GM12878 (cell line): ENCODE measurements around the gene SLC43A1. TPM values are rescaled to one million over a fixed set of nuclear protein-coding genes. Genes with fewer than 3 reads are reported as not detected.

Experiments used
- ATAC-seq: fragments of 200-7000 bp; cut with Tn5 transposase; 3 replicates; pipeline ENCODE4 v1.9.1; 2020; ENCODE audit warnings: mild to moderate bottlenecking, moderate library complexity
- BruUV-seq: library from RNA; stranded (reverse); fragments of 400-500 nt; replicated peaks from 2 replicates; lab custom pipeline; 2021; lab: Mats Ljungman, UMichigan
- CTCF ChIA-PET: fragments of 300-600 bp; sonication (Branson Sonifier 250); formaldehyde crosslinking; extraction: SDS; loops from one replicate; lab custom pipeline; 2021; ENCODE audit warnings: inconsistent platforms; lab: Yijun Ruan, JAX
- POLR2A ChIA-PET: fragments of 350-600 bp; formaldehyde crosslinking; extraction: SDS; loops from one replicate; lab custom pipeline; 2021; ENCODE audit warnings: inconsistent platforms; lab: Charles Lee
- RAD21 ChIA-PET: fragments of 300-600 bp; sonication (Branson Sonifier 250); formaldehyde crosslinking; loops from one replicate; lab custom pipeline; 2023; ENCODE audit warnings: antibody characterized with exemption; ENCODE audit not compliant: unreplicated experiment; lab: Charles Lee
- SMC1A ChIA-PET: fragments of 300-600 bp; sonication (Branson Sonifier 250); formaldehyde crosslinking; loops from one replicate; lab custom pipeline; 2023; ENCODE audit not compliant: unreplicated experiment, uncharacterized antibody; lab: Charles Lee
- DNase-seq: peaks from one replicate; pipeline ENCODE4 v3.0.0-alpha.2; 2011; ENCODE audit warnings: low read depth, low spot score
- FAIRE-seq: peaks from 3 replicates; lab custom pipeline; 2011; peaks lifted over from hg19 to GRCh38; lab: Jason Lieb, UNC
- H2AFZ ChIP-seq: 2 replicates; pipeline ENCODE4 v1.6.0; 2011; ENCODE audit warnings: low read depth, low read length, control low read depth; ENCODE audit not compliant: control insufficient read depth
- H3K27ac ChIP-seq: 2 replicates; pipeline ENCODE4 v1.5.1; 2011; ENCODE audit warnings: control low read depth; ENCODE audit not compliant: control insufficient read depth, insufficient read depth
- H3K27me3 ChIP-seq, 2 experiments: replicated peaks in 1 of 2; 2 replicates each; pipeline versions ENCODE4 v1.6.0 to v1.6.1; 2011; ENCODE audit warnings: low read length in 1 of 2; ENCODE audit not compliant: control insufficient read depth in 2 of 2, insufficient read depth in 2 of 2
- H3K36me3 ChIP-seq, 2 experiments: 2 replicates each; pipeline ENCODE4 v1.5.1; 2011; ENCODE audit warnings: low read length in 1 of 2; ENCODE audit not compliant: control insufficient read depth in 2 of 2, insufficient read depth in 2 of 2
- H3K4me1 ChIP-seq: 2 replicates; pipeline ENCODE4 v1.6.1; 2011; ENCODE audit warnings: mild to moderate bottlenecking, low read length, moderate library complexity, mixed read lengths; ENCODE audit not compliant: control insufficient read depth, insufficient read depth
- H3K4me2 ChIP-seq: 2 replicates; pipeline ENCODE4 v1.6.0; 2011; ENCODE audit warnings: control low read depth; ENCODE audit not compliant: control insufficient read depth, insufficient read depth
- H3K4me3 ChIP-seq: fragments of 200-600 bp; sonication (generic); 2 replicates; pipeline ENCODE4 v1.5.1; 2016
- H3K79me2 ChIP-seq: 2 replicates; pipeline ENCODE4 v1.6.0; 2011; ENCODE audit warnings: low read length; ENCODE audit not compliant: control insufficient read depth, insufficient read depth
- H3K9ac ChIP-seq: 2 replicates; pipeline ENCODE4 v1.8.0; 2011; ENCODE audit warnings: low read length, control low read depth, mixed read lengths; ENCODE audit not compliant: control insufficient read depth, insufficient read depth
- H3K9me3 ChIP-seq: replicated peaks from 3 replicates; pipeline ENCODE4 v1.5.1; 2011; ENCODE audit warnings: mild to moderate bottlenecking, low read length; ENCODE audit not compliant: control insufficient read depth, insufficient read depth
- H4K20me1 ChIP-seq: 2 replicates; pipeline ENCODE4 v1.6.0; 2011; ENCODE audit not compliant: control insufficient read depth, insufficient read depth
- BRCA1 ChIP-seq: IDR thresholded peaks from 2 replicates; pipeline ENCODE4 v1.6.1; 2011; ENCODE audit warnings: low read depth, low read length, improper control_type of control experiment
- CUX1 ChIP-seq: IDR thresholded peaks from 2 replicates; pipeline ENCODE4 v1.6.1; 2012; ENCODE audit warnings: improper control_type of control experiment, low read depth, low read length; ENCODE audit not compliant: insufficient replicate concordance
- KDM1A ChIP-seq: fragments of 200-600 bp; sonication (generic); IDR thresholded peaks from 2 replicates; pipeline ENCODE4 v1.6.1; 2016; ENCODE audit warnings: borderline replicate concordance
- MEF2A ChIP-seq: IDR thresholded peaks from 2 replicates; pipeline ENCODE4 v1.6.1; 2011; ENCODE audit warnings: low read depth, mild to moderate bottlenecking, low read length, moderate library complexity; ENCODE audit not compliant: insufficient read depth
- NFIC ChIP-seq: IDR thresholded peaks from 2 replicates; pipeline ENCODE4 v1.6.1; 2012; ENCODE audit warnings: low read depth, mild to moderate bottlenecking, inconsistent platforms, low read length, moderate library complexity
- NFYB ChIP-seq: IDR thresholded peaks from 2 replicates; pipeline ENCODE4 v1.6.1; 2011; ENCODE audit warnings: low read depth, mild to moderate bottlenecking, low read length, improper control_type of control experiment, moderate library complexity; ENCODE audit not compliant: insufficient read depth
- NR2C1 ChIP-seq: fragments of 450-650 bp; IDR thresholded peaks from 2 replicates; pipeline ENCODE4 v1.6.1; 2017; ENCODE audit warnings: antibody characterized with exemption, mild to moderate bottlenecking, moderate library complexity
- PAX8 ChIP-seq: fragments of 450-650 bp; IDR thresholded peaks from 2 replicates; pipeline ENCODE4 v1.6.1; 2017; ENCODE audit warnings: mild to moderate bottlenecking, moderate library complexity
- RELA ChIP-seq: fragments of 450-650 bp; IDR thresholded peaks from 2 replicates; pipeline ENCODE4 v1.8.0; 2014; ENCODE audit warnings: borderline replicate concordance; ENCODE audit not compliant: partially characterized antibody
- SMARCA5 ChIP-seq: fragments of 450-650 bp; IDR thresholded peaks from 2 replicates; pipeline ENCODE4 v1.6.1; 2017; ENCODE audit warnings: mild to moderate bottlenecking
- SREBF1 ChIP-seq: IDR thresholded peaks from 2 replicates; pipeline ENCODE4 v1.6.1; 2012; ENCODE audit warnings: mild to moderate bottlenecking, low read length
- ZBED1 ChIP-seq: IDR thresholded peaks from 2 replicates; pipeline ENCODE4 v1.6.1; 2016; ENCODE audit warnings: borderline replicate concordance
- ZBTB11 ChIP-seq: fragments of 450-650 bp; formaldehyde crosslinking; IDR thresholded peaks from 2 replicates; pipeline ENCODE4 v1.5.0; 2022; ENCODE audit warnings: mild to moderate bottlenecking, missing genetic modification characterization
- WGBS: methylation state at CpG from one replicate; pipeline ENCODE4 v1.1.6; 2016; ENCODE audit warnings: low lambda C conversion rate; ENCODE audit not compliant: insufficient replicate concordance, insufficient coverage; ENCODE audit errors: missing lambda C conversion rate; 5-methylcytosine and 5-hydroxymethylcytosine counted together
- in situ Hi-C: fragments of 300-500 bp; cut with MboI; formaldehyde crosslinking; loops from 9 replicates; pipeline ENCODE4 v1.14.3; 2018; ENCODE audit warnings: mixed read lengths
- intact Hi-C: fragments of 100-400 bp; cut with micrococcal nuclease; formaldehyde crosslinking; loops from one replicate; pipeline ENCODE4 v1.14.2; 2022; ENCODE audit not compliant: unreplicated experiment
- polyA plus RNA-seq, 11 experiments: library from polyadenylated mRNA; depleted of rRNA in 4 of 11; unstranded in 6 of 11; stranded (reverse) in 5 of 11; fragments of >200 nt; fragmentation: Nextera tagmentation in 4 of 11; fragmentation: Illumina TruSeq in 1 of 11; extraction: Ambion mirVana in 4 of 11; extraction: Trizol in 1 of 11; gene quantifications; 1 replicate in 1 of 11; 2 replicates in 10 of 11; pipeline versions ENCODE4 v1.2.1 to v1.2.3, GENCODE V29; 2011 to 2016; ENCODE audit warnings: inconsistent platforms in 2 of 11, missing spikeins in 2 of 11, low read depth in 1 of 11
- total RNA-seq, 4 experiments: library from RNA; depleted of rRNA in 3 of 4; stranded (reverse); fragments of >200 nt in 3 of 4; fragmentation: Illumina TruSeq in 1 of 4; extraction: Trizol in 1 of 4; gene quantifications; 2 replicates each; pipeline versions ENCODE4 v1.2.1 to v1.2.3, GENCODE V29; 2013 to 2021
- TF ChIP-seq, protein P1 (sequence below): fragments of 450-650 bp; formaldehyde crosslinking; IDR thresholded peaks from 2 replicates; pipeline ENCODE4 v1.4.0; 2022; ENCODE audit warnings: mild to moderate bottlenecking, moderate library complexity

Gene SLC43A1
- total and polyA plus RNA-seq, 10 of the 15 experiments (the other 5 are each of a cell fraction or from before 2014, with no cell fraction given) = 1.0 to 17.8 (median 12.6) TPM

DNA sequence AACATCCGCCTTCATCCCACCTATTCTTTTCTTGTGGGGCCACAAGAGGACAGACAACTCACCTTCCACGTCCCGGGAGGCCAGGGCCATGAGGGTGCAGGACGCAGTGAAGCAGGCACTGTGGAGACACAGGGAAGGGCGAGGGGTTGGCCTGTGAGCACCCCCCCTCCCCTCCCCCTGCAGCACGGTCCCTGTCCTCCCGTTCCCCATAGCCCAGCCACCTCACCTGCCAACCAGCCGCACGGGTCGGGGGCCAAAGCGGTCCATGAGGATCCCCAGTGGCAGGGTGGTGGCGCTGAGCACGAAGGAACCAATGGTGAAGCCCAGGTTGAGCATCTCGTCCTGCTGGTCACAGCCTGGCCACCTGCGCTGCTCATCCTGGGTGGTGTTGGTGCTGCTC lies 14.6 kb downstream of the SLC43A1 start:
- RAD21 ChIA-PET = no interaction called here
- SMC1A ChIA-PET = no interaction called here
- TF ChIP-seq SMARCA5 (no peak), CUX1 (no peak), NFYB (no peak), NR2C1 (no peak), SREBF1 (no peak), PAX8 (no peak), RELA (no peak), BRCA1 (no peak), MEF2A (no peak), ZBTB11 (CRISPR knock-in tag) (no peak), NFIC (no peak), KDM1A (no peak), ZBED1 (no peak)
- TF ChIP-seq, protein P1, sequence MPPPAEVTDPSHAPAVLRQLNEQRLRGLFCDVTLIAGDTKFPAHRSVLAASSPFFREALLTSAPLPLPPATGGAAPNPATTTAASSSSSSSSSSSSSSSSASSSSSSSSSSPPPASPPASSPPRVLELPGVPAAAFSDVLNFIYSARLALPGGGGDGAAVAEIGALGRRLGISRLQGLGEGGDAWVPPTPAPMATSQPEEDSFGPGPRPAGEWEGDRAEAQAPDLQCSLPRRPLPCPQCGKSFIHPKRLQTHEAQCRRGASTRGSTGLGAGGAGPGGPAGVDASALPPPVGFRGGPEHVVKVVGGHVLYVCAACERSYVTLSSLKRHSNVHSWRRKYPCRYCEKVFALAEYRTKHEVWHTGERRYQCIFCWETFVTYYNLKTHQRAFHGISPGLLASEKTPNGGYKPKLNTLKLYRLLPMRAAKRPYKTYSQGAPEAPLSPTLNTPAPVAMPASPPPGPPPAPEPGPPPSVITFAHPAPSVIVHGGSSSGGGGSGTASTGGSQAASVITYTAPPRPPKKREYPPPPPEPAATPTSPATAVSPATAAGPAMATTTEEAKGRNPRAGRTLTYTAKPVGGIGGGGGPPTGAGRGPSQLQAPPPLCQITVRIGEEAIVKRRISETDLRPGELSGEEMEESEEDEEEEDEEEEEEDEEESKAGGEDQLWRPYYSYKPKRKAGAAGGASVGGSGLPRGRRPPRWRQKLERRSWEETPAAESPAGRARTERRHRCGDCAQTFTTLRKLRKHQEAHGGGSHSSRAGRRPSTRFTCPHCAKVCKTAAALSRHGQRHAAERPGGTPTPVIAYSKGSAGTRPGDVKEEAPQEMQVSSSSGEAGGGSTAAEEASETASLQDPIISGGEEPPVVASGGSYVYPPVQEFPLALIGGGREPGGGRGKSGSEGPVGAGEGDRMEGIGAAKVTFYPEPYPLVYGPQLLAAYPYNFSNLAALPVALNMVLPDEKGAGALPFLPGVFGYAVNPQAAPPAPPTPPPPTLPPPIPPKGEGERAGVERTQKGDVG (CRISPR knock-in tag) = no peak

More for the DNA sequence above, 14.6 kb downstream of the SLC43A1 start:
- intact Hi-C loops (no loop called here), in situ Hi-C loops (no loop called here)
- Histone ChIP-seq H3K27me3 (no peaks in the 10 kb centered on the region), H2AFZ (no peak overlapping the region), H3K9me3 (no peaks in the 10 kb centered on the region), H3K9ac (no peak overlapping the region), H3K27ac (no peak overlapping the region), H3K4me2 (no peak overlapping the region), H3K4me3 (no peak overlapping the region), H3K4me1 (no peaks in the 10 kb centered on the region), H3K79me2 (no peaks in the 10 kb centered on the region), H3K36me3 (peaks cover 3% of the 10 kb centered on the region in 2 experiments; a peak in 3 of 4 replicates), H4K20me1 (peaks cover 3% of the 10 kb centered on the region; the same call in 1 of the 2 replicates)
- no peak for FAIRE-seq
- 98% methylated on average over 10 of the region's 15 CpGs for WGBS
- POLR2A ChIA-PET = no interaction called here
- BruUV-seq = no TSS peak
- CTCF ChIA-PET = interaction anchor here (1.6 kb wide), 1 partner anchor 26 kb away, joined by 6 read pairs; no protein-coding TSS in a partner anchor
- ATAC-seq = no peak
- DNase-seq = no peak
